Glomerular endothelial cell (primary cell): Measurements from ENCODE around the gene HYPK. TPM values are rescaled to one million over a fixed set of nuclear protein-coding genes. Genes with fewer than 3 reads are reported as not detected.
"Not testable (repeated sequence)": the region's sequence is repeated elsewhere in the genome, so short reads cannot be mapped to it uniquely, and the experiment has no call there.

Source experiments
- DNase-seq: peaks from one replicate; pipeline ENCODE4 v3.0.0-alpha.2; 2011; ENCODE audit warnings: low read depth, low spot score; ENCODE audit errors: extremely low read depth
- total RNA-seq: library from RNA; depleted of rRNA; stranded (reverse); fragments of >200 nt; gene quantifications from 2 replicates; pipeline ENCODE4 v1.2.3, GENCODE V29; 2015

HYPK gene
- total RNA-seq, 1 donor from 2014 or later, result 17.2 TPM

DNA sequence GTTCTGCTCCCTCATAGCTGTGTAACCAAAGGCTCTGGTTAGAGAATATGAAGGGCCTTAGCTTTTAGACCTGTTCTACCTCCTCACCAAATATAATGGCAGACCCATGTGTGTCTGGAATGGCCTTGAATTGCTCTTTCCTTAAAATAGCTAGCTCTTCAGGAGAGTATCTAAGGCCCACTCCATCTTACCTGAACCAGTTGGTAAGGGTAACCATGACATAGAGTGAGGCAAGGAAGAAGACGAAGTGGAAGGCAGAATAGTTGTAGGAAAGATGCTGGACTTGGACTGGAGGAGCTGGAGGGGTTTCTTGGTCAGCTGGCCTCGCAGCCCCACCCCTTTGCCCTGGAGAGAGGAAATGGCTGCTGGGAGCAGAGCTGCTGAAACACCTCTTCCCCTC lies 5.2 kb upstream of the HYPK start:
- no peak for DNase-seq

DNA sequence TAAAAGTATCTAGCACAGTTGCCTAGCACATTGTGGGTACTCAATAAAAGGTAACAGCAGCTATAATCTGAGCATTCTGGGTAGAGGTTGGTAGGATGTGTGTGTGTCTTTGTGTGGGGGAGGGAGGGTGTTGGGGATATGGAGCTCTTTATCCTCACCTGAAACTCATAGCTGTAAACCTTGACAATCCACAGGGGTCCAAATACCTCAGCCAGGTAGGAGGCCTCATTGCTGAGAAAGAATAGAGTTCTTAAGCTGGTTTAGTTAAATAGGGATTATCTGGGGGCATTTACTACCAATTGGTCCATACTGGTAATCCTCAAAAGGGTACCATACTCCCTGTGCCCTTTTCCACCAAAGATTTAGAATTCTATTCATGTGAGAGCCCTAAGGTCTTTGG lies 4.4 kb upstream of the HYPK start:
- no peak for DNase-seq

DNA sequence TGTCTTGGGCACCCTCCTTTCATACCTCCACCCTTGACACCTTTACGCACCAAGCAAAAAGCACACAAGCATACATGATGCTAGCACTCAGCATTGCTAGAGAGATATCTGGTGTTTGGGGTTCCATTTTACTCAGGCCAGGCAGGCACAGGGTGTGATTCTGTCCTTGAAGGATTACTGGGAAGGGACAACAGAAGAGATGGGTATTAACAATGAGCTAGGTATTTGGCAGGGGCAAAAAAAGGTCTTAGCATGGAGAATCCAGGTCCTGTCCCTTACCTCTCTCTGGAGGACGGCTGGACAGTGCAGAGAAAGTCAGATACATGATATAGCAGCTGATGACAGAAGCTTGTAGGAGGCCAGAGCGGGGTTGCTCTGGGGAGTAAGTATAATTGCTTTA lies 3.8 kb upstream of the HYPK start:
- no peak for DNase-seq

DNA sequence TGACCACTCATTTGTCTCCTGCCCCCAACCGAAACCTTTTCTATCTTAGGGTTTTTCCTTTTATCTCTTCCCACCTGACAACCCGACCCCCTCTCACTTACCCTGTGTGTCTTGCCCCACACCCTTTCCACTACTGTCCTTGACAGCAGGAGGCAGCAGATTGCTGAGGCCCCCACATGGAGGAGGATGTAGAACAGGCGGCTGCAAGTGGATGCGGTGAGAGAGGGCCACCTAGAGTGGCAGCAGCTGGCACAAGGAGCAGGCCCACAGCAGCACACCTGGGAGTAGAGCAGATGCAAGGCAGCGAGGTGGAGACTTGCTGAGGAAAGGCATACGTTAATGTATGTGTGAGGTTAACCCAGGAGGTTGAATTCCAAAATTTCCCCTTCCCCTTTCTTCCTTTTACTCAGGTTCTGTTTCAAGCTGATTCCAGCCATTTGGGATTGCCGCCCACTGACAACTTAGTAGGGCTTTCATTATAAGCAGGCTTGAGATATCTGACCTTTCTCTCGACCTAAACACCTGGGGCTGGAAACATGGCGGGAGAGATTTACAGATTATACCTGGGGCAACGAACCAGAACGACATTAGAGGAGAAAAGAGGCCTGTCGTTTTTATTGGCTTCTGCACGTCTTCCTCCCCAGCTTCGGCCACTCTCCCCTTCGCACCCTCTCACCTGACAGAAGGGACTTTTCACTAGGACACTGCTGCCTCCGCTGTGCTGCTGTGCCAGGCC lies 1.0 kb upstream of the HYPK start:
- DNase-seq, result no peak

DNA sequence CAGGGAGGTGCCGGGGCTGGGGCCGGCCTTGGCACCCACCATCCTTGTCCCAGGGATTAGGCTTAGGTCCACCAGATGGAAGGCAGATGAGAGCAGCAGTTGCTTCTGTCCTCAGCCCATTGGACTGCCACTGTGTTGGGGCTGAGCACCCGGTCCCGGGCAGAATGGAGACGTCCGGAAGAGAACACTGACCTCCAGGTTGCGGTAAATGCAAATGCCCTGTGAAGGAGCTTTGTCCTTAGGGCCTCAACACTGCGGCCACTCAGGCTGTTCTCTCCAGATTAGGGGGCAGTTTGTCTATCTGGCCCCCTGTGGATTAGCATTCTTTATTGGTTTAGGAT lies 484 bp upstream of the HYPK start, which contains the start of gene SERINC4:
SERINC4 (minus strand) TSS at position 276 of the 341 bp plus-strand sequence; CDS start at position 42, 234 bp downstream.
- no peak for DNase-seq

DNA sequence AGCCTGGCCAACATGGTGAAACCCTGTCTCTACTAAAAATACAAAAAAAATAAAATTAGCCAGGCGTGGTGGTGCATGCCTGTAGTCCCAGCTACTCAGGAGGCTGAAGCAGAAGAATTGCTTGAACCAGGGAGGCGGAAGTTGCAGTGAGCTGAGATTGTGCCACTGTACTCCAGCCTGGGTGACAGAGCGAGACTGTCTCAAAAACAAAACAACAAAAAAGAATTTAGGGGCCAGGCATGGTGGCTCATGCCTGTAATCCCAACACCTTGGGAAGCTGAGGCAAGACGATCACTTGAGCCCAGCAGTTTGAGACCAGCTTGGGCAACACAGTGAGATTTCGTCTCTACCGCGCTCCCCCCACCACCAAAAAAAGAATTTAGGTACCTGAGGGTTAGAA lies 2.3 kb downstream of the HYPK start:
- DNase-seq, result not testable (repeated sequence)

DNA sequence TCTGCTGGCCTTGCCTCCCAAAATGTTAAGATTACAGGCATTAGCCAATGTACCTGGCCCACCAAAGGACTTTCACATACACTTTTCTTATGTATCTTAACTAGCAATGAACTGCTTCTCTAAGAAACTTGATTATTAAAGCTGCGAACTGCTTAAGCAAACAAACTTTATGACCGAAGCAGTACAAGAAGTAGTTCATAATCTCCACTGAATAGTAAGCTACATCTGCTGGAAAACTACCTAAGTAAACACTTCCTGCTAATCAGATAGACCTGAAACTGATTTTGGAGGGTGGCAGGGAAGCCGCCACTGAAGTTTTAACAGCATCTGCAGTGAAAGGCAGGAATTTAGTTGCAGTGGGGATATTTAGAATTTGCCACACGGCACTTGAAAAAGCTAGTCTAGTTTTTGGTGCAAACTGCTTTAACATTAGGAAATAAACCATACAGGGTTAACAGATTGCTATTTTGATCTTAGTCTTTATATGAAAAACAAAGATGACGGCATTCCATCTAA lies 8.1 kb downstream of the HYPK start:
- DNase-seq, result no peak

DNA sequence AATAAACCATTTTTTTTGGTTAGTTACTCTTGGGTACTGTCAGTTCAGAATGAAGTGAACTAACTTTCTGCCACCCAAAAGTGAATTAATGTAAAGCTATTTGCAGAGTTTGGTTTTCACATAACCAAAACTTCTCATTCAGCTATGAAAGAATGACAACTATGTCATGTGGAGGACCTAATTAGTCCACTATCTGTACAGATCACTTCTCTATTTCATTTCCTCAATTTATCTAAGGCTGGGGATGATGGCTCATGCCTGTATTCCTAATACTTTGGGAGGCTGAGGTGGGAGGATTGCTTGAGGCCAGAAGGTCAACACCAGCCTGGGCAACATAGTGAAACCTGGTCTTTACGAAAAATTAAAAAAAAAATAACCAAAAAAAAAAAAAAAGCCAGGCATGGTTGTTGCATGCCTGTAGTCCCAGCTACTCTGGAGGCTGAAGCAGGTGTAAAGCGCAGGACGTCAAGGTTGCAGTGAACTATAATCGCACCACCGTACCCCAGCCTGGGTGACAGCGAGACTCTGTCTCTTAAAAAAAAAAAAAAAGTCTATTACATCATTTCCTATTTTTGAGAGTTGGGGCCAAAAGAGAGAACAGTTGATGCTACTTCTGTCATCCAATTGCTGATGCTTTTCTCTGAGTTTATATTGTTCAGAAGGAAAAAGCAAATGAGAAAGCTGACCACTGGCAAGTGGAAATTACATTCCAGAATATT lies 8.7 kb downstream of the HYPK start:
- no peak for DNase-seq

DNA sequence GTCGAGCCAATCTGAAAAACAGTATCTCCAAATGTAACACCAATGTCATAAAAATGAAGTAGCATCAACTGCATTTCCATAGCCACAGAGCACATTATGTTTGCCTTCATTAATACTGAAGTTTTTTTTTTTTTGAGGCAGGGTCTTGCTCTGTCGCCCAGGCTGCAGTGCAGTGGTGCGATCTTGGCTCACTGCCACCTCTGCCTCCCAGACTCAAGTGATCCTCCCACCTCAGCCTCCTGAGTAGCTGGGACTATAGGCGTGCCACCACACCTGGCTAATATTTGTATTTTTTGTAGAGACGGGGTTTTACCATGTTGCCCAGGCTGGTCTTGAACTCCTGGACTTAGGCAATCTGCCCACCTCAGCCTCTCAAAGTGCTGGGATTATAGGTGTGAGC lies 14.7 kb downstream of the HYPK start:
- not testable (repeated sequence) for DNase-seq

DNA sequence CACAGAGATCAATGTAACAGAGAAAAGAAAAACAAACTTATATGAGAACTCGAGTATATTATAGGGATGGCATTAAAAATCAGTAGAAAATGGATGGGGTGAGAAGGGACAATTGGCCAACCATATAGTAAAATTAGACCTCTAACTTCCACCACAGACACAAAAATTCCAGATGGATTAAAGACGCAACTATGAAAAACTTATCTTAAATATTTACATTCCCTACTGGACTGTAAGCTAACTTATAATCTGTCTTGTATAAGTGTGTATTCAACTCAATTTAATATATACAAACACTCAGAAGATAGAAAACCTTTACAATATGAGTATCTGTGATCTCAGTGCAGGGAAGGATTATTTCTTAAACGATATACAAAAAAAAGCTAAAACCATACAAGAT lies 21.1 kb downstream of the HYPK start:
- DNase-seq, result no peak

DNA sequence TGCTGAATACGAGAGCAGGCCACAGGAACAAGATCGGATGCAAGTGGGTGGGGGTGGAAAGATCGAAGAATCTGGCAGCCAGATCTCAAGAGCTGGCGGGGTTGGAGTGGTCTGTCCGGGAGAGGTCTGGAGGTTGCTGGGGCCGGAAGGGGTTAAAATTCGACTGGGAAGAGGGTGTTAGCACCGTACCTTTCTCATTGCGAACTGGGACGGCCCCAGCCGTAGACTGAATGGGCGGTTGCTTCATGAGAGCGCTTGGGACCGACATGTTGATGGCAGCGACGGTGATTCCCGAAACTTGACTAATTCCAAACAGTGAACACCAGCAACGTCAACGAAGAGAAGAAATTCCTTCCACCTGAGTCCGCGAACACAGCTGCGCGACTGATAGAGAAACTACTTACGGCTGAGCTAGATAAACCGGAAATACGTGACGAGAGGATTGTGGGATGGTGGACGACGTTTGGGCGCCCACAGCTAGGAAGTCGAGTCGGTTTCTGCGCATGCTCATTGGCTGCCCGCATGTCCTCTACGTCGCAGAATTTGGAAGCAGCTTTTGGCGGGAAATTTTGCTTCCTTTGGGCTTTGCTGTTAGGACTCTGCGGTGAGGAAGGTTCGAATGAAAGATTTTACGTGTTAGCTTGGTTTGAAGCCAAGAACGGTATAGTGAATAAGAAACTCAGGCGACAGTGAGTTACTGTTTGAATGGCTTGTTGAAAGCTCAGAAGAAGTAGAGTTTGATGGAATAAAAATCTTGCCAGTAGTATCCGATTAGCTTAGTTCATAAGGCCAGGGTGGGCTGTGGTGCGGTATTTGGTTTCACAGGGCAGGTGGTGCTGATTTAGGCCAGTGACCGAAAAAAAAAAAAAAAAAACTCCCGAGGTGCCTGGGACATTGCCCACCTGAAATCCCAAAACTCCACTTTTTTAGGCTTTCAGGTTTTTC lies 24.2 kb downstream of the HYPK start, which contains the start of gene MFAP1:
MFAP1 (minus strand) TSS at position 389 of the 945 bp plus-strand sequence; CDS start at position 268, 121 bp downstream.
- DNase-seq, result peak; percentile 93

DNA sequence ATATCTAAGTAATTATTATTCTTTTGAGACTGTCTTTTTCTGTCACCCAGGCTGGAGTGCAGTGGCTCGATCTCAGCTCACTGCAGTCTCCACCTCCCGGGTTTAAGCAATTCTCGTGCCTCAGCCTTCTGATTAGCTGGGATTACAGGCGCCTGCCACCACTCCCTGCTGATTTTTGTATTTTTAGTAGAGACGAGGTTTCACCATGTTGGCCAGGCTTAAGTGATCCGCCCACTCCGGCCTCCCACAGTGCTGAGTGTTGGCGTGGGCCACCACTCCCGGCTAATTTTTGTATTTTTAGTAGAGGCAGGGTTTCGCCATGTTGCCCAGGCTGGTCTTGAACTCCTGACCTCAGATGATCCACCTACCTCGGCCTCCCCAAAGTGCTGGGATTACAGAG lies 24.9 kb downstream of the HYPK start:
- not testable (repeated sequence) for DNase-seq

DNA sequence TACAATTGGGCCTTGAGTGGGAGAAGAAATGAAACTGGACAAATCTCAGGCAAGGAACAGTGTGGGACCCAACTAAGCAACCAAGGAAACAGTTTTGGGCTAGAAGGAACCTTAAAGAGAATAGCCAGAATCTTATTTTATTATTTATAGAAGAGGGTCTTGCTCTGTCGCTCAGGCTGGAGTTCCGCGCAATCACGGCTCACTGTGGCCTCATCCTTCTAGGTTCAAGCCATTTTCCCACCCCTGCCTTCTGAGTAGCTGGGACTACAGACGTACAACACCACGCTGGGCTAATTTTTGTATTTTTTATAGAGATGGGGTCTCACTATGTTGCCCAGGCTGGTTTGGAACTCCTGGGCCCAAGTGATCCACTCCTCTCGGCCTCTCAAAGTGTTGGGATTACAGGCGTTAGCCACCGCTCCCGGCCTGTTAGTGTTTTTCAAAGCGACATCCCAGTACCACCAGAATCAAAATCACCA lies 25.7 kb downstream of the HYPK start:
- DNase-seq, result no peak

DNA sequence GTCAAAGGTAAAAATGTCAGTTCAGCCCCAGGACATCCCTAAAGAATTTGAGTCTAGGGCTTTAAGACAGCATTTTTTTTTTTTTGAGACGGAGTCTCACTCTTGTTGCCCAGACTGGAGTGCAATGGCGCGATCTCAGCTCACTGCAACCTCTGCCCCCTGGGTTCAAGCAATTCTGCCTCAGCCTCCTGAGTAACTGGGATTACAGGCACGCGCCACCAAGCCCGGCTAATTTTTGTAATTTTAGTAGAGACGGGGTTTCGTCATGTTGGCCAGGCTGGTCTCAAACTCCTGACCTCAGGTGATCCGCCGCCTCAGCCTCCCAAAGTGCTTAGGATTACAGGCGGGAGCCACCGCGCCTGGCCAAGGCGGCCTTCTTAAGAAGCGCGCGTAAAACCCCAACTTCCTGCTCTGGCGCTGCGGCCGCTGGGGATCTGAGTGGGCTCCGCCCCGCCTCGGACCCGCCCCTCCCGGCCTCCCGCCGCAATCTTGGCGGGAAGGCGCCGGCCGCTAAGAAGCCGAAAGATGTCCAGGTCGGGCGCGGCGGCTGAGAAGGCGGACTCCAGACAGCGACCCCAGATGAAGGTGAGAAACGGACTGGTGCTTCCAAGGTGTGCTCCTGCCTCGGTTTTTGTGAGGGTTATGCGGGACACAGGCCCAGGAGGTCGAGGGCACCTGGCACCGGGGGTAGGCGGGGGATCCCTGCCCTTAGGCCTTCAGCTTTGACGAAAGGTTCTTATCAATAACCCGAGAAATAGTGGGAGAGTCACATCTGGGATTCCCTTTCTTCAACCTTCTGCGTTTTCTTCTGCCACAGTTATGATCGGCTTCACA lies 26.3 kb downstream of the HYPK start, which contains the start of gene WDR76:
WDR76 (plus strand) TSS at position 495 of the 834 bp plus-strand sequence; CDS start at position 526, 31 bp downstream.
- DNase-seq, result no peak

DNA sequence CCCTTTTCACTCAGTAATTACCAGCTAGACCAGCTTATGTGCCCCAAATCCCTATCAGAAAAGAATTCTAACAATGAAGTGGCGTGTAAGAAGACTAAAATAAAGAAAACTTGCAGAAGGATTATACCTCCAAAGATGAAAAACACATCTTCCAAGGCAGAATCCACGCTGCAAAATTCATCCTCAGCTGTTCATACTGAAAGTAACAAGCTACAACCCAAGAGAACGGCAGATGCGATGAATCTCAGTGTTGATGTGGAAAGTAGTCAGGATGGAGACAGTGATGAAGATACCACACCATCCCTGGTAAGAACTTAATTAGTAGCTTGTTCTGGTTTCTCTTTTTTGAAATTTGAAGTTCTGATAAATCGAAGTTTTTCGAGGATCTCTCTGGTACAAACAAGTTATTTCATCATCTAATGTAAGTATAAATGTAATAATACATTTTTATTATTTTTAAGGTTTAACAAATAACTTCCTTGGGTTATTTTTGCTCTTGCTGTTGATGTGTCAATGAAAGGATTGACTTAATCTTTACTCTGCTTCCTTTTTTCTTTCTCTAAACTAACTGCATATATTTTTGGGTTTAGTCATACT lies 27.8 kb downstream of the HYPK start:
- DNase-seq, result no peak

DNA sequence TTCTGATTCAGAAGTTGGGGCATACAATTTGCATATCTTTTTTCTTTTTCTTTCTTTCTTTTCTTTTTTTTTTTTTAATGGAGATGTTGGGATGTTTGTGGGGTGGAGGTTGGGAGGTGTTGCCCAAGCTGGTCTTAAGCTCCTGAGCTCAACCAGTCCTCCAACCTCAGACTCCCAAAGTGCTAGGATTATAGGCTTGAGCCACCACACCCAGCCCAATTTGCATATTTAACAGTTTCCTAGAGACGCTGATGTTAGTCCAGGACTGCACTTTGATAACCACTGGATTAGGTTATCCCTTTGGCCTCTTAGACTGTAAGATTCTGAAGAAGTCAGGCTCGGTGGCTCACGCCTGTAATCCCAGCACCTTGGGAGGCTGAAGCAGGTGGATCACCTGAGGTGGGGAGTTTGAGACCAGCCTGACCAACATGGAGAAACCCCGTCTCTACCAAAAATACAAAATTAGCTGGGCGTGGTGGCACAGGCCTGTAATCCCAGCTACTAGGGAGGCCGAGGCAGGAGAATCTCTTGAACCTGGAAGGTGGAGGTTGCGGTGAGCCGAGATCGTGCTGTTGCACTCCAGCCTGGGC lies 29.6 kb downstream of the HYPK start:
- DNase-seq, result not testable (repeated sequence)

DNA sequence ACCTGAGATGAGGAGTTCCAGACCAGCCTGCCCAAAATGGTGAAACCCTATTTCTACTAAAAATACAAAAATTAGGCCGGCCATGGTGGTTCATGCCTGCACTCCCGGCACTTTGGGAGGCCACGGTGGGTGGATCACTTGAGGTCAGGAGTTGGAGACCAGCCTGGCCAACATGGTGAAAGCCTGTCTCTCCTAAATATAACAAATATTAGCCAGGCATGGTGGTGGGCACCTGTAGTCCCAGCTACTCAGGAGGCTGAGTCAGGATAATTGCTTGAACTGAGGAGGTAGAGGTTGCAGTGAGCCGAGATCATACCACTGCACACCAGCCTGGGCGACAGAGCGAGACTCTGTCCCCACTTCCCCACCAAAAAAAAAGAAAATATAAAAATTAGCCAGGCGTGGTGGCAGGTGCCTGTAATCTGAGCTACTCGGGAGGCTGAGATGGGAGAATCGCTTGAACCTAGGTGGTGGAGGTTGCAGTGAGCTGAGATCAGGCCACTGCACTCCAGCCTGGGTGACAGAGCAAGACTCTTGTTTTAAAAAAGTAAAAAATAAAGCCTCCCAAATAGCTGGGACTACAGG lies 30.4 kb downstream of the HYPK start:
- not testable (repeated sequence) for DNase-seq

DNA sequence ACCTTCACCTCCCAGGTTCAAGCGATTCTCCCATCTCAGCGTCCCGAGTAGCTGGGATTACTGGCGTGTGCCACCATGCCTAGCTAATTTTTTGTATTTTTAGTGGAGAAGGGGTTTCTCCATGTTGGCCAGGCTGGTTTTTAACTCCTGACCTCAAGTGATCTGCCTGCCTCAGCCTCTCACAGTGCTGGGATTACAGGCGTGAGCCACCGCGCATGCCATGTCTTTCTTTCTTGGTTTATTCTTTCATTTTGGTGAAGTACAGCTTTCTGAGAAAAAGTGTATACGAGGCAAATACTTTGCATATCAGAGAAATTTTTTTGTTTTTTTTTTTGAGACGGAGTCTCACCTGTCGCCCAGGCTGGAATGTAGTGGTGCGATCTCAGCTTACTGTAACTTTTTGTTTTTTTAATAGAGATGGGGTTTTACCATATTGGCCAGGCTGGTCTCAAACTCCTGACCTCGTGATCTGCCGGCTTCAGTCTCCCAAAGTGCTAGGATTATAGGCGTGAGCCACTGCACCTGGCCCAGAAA lies 31.2 kb downstream of the HYPK start:
- DNase-seq, result not testable (repeated sequence)
